ENCODE measurements around the gene DRAXIN.

The DRAXIN gene

DNA sequence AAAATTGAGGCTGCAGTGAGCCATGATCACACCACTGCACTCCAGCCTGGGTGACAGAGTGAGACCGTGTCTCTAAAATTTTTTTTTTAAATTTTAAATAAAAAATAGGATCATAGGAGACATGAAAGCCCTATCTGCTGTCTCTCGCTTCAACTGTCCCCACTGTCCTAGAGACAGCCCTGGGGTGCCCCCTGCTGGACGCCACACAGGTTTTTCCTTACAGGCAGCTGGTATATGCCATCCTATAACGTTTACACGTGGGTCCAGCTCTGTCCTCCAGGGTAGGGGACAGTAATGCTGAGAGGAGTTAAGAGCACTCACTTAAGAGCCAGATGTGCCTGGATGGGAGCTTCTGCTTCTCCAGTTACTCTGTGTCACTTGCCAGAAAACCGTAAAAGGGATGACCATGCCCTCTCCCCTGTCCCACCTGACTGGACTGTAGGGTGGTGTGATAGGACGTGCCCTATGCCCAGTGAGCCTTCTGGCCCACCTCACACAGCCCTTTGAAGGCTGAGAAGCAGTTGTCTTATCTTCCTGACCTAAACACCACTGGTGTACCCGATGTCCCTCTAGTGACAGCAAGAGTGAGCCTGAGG, 45.7 kb upstream of the DRAXIN start:
- no peaks in the 10 kb centered on the region for H3K9me3 Mint-ChIP-seq
- H3K4me3 Mint-ChIP-seq: no peak overlapping the region
- H3K27ac Mint-ChIP-seq: no peak overlapping the region
- H3K4me1 Mint-ChIP-seq: peaks cover 2% of the 10 kb centered on the region
- H3K27me3 Mint-ChIP-seq (ENCODE audit: low read depth): peaks cover 73% of the 10 kb centered on the region
- peak; percentile 69 to 78 (median 77) for TF ChIP-seq CTCF (IDR thresholded peaks at IDR 0.05; ENCODE audit: unreplicated experiment in 3 of 3)
- H3K36me3 Mint-ChIP-seq (ENCODE audit: low read depth): no peaks in the 10 kb centered on the region

DNA sequence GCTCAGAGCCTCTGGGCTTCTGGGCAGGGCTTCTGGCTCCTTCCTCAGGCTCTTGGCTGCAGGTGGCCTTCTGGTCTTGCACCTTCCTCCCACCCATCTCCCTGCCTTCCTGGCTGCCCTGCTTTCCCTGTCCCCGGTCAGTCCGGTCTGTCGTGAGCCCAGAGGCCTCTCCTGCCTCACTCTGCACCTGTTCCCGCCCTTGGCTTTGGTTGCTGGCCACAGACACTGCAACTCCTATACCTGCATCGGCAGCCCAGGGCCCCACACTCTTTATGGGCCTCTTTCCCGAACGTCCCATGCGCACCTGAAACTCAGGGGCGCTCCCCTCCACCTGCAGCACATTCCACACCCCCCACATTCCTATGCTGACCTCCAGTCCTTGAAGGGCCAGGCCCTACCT, 45.2 kb upstream of the DRAXIN start:
- Mint-ChIP-seq H3K9me3 (no peaks in the 10 kb centered on the region), H3K36me3 (ENCODE audit: low read depth) (no peaks in the 10 kb centered on the region), H3K4me1 (peaks cover 8% of the 10 kb centered on the region), H3K27ac (no peak overlapping the region), H3K4me3 (no peak overlapping the region), H3K27me3 (ENCODE audit: low read depth) (peaks cover 77% of the 10 kb centered on the region)
- no peak for TF ChIP-seq CTCF (IDR thresholded peaks at IDR 0.05; ENCODE audit: unreplicated experiment in 3 of 3)

GRCh38 chr1:11647333-11647732, 44.2 kb upstream of the DRAXIN start:
- Mint-ChIP-seq H3K9me3 (no peaks in the 10 kb centered on the region), H3K27ac (no peak overlapping the region), H3K4me3 (no peak overlapping the region), H3K4me1 (peaks cover 9% of the 10 kb centered on the region), H3K36me3 (ENCODE audit: low read depth) (no peaks in the 10 kb centered on the region), H3K27me3 (ENCODE audit: low read depth) (peaks cover 84% of the 10 kb centered on the region)
- TF ChIP-seq CTCF (IDR thresholded peaks at IDR 0.05; ENCODE audit: unreplicated experiment in 3 of 3): no peak

- Mint-ChIP-seq H3K27ac (no peak overlapping the region), H3K9me3 (no peaks in the 10 kb centered on the region), H3K4me1 (peaks cover 9% of the 10 kb centered on the region), H3K4me3 (no peak overlapping the region), H3K27me3 (ENCODE audit: low read depth) (peaks cover 84% of the 10 kb centered on the region), H3K36me3 (ENCODE audit: low read depth) (no peaks in the 10 kb centered on the region)
- TF ChIP-seq CTCF (IDR thresholded peaks at IDR 0.05; ENCODE audit: unreplicated experiment in 3 of 3): no peak
Observed at GRCh38 chr1:11648039-11648438, 43.5 kb upstream of the DRAXIN start.

DNA sequence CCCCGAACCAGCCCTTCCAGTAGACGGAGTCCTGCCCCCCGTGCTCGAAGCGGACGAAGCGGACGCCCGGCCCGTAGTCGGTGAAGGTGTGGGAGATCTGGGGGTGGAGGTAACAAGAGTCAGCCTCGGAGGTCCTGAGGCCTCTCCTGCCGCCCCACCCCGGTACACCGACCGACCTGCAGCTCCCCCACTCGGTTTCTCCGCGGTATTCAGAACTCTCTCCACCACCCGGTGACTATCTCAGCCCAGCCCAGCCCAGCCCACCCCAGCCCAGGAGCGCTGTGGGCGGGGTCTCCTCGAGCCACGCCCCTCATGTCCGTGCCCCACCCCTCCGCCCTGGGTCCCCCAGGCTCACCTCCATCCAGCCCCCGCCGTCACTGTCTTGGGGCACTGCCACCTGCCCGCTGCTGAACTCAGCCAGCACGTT, 42.8 kb upstream of the DRAXIN start:
- Mint-ChIP-seq H3K4me1 (peaks cover 9% of the 10 kb centered on the region), H3K9me3 (no peaks in the 10 kb centered on the region), H3K27ac (no peak overlapping the region), H3K4me3 (no peak overlapping the region), H3K36me3 (ENCODE audit: low read depth) (no peaks in the 10 kb centered on the region), H3K27me3 (ENCODE audit: low read depth) (peaks cover 79% of the 10 kb centered on the region)
- TF ChIP-seq CTCF (IDR thresholded peaks at IDR 0.05; ENCODE audit: unreplicated experiment in 3 of 3): no peak

DNA sequence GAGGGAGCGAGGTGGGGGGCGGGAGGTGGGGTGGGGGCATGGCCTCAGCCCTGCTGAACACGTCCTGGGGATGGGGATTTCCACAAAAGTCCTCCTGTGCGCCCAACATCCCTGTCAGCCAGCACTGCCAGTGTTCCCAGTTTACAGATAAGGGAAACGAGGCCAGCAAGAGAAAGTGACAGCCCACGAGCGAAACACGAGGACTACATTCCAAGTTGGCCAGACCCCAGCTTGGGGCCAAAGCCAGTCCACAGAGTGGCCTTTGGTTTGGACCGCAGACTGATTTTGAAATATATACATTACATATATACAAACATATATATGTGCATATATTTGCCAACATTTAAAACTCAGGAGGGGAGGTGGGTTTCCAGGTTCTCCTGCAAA, 42.3 kb upstream of the DRAXIN start:
- no peaks in the 10 kb centered on the region for H3K9me3 Mint-ChIP-seq
- no peak for TF ChIP-seq CTCF (IDR thresholded peaks at IDR 0.05; ENCODE audit: unreplicated experiment in 3 of 3)
- H3K27me3 Mint-ChIP-seq (ENCODE audit: low read depth): peaks cover 78% of the 10 kb centered on the region
- no peak overlapping the region for H3K27ac Mint-ChIP-seq
- H3K36me3 Mint-ChIP-seq (ENCODE audit: low read depth): no peaks in the 10 kb centered on the region
- no peak overlapping the region for H3K4me3 Mint-ChIP-seq
- H3K4me1 Mint-ChIP-seq: peaks cover 9% of the 10 kb centered on the region
